HEK293 (cell line): ENCODE results near the gene UVSSA.

Source experiments
- CTCF ChIA-PET: fragments of 350-600 bp; formaldehyde crosslinking; extraction: SDS; loops from one replicate; lab custom pipeline; 2021; ENCODE audit warnings: antibody characterized with exemption; lab: Yijun Ruan, JAX
- POLR2A ChIA-PET: fragments of 300-600 bp; formaldehyde crosslinking; extraction: SDS; loops from one replicate; lab custom pipeline; 2020; ENCODE audit warnings: antibody characterized with exemption, inconsistent platforms; lab: Yijun Ruan, JAX
- H3K27ac ChIP-seq: fragments of 200-500 bp; sonication (Bioruptor generic); 2 replicates; pipeline ENCODE4 v1.5.1; 2014; ENCODE audit warnings: low read depth, low read length, control low read depth, inconsistent platforms; ENCODE audit errors: extremely low read depth
- H3K36me3 ChIP-seq, 2 experiments: fragments of 200-500 bp in 1 of 2; sonication (Bioruptor generic) in 1 of 2; 1 replicate in 1 of 2; 2 replicates in 1 of 2; pipeline ENCODE4 v1.5.1; 2014 to 2017; ENCODE audit warnings: inconsistent platforms in 2 of 2, low read length in 2 of 2; ENCODE audit not compliant: control insufficient read depth in 2 of 2, insufficient read depth in 1 of 2
- H3K4me1 ChIP-seq: fragments of 200-500 bp; sonication (Bioruptor generic); 2 replicates; pipeline ENCODE4 v1.5.1; 2014; ENCODE audit warnings: mild to moderate bottlenecking, low read length, inconsistent platforms; ENCODE audit not compliant: control insufficient read depth, insufficient read depth
- H3K4me3 ChIP-seq: 2 replicates; pipeline ENCODE4 v1.5.1; 2011; ENCODE audit warnings: low read depth, mild to moderate bottlenecking, control low read depth, low read length, moderate library complexity
- H3K9me3 ChIP-seq: fragments of 200-500 bp; sonication (Bioruptor generic); 2 replicates; pipeline ENCODE4 v1.5.1; 2014; ENCODE audit warnings: low read depth, low read length, inconsistent platforms; ENCODE audit not compliant: control insufficient read depth, insufficient read depth
- EGR2 ChIP-seq: fragments of 450-650 bp; formaldehyde crosslinking; IDR thresholded peaks from 2 replicates; pipeline ENCODE4 v1.5.1; 2016; ENCODE audit warnings: low read depth, missing biosample characterization, missing genetic modification characterization
- HIC1 ChIP-seq: fragments of 450-650 bp; formaldehyde crosslinking; IDR thresholded peaks from 2 replicates; pipeline ENCODE4 v1.5.1; 2016; ENCODE audit warnings: missing biosample characterization, missing genetic modification characterization
- HOXC10 ChIP-seq: sonication (generic); formaldehyde crosslinking; IDR thresholded peaks from 2 replicates; pipeline ENCODE4 v1.8.1; 2023; ENCODE audit warnings: mild to moderate bottlenecking, missing genetic modification reagents
- KLF1 ChIP-seq: fragments of 450-650 bp; formaldehyde crosslinking; IDR thresholded peaks from 2 replicates; pipeline ENCODE4 v1.5.1; 2016; ENCODE audit warnings: missing biosample characterization, missing genetic modification characterization
- PRDM6 ChIP-seq: fragments of 450-650 bp; formaldehyde crosslinking; IDR thresholded peaks from 2 replicates; pipeline ENCODE4 v1.5.1; 2017; ENCODE audit warnings: missing biosample characterization, missing genetic modification characterization
- RBAK ChIP-seq: fragments of 450-650 bp; formaldehyde crosslinking; IDR thresholded peaks from 2 replicates; pipeline ENCODE4 v1.5.1; 2016; ENCODE audit warnings: missing biosample characterization, missing genetic modification characterization
- ZNF10 ChIP-seq: fragments of 450-650 bp; formaldehyde crosslinking; IDR thresholded peaks from 2 replicates; pipeline ENCODE4 v1.5.1; 2017; ENCODE audit warnings: missing biosample characterization, missing genetic modification characterization
- ZNF19 ChIP-seq: fragments of 450-650 bp; formaldehyde crosslinking; IDR thresholded peaks from 2 replicates; pipeline ENCODE4; 2016; ENCODE audit warnings: missing biosample characterization, missing genetic modification characterization, low read depth
- ZNF214 ChIP-seq: fragments of 450-650 bp; formaldehyde crosslinking; IDR thresholded peaks from 2 replicates; pipeline ENCODE4 v1.5.1; 2017; ENCODE audit warnings: missing biosample characterization, mild to moderate bottlenecking, missing genetic modification characterization, borderline replicate concordance
- ZNF280D ChIP-seq: fragments of 450-650 bp; formaldehyde crosslinking; IDR thresholded peaks from 2 replicates; pipeline ENCODE4 v1.5.1; 2016; ENCODE audit warnings: missing biosample characterization, missing genetic modification characterization
- ZNF658 ChIP-seq: fragments of 450-650 bp; formaldehyde crosslinking; IDR thresholded peaks from 2 replicates; pipeline ENCODE4; 2016; ENCODE audit warnings: missing biosample characterization, missing genetic modification characterization
- ZSCAN23 ChIP-seq: fragments of 450-650 bp; formaldehyde crosslinking; IDR thresholded peaks from 2 replicates; pipeline ENCODE4 v1.5.1; 2016; ENCODE audit warnings: missing biosample characterization, missing genetic modification characterization
- TF ChIP-seq, protein P1 (sequence below): fragments of 450-650 bp; formaldehyde crosslinking; IDR thresholded peaks from 2 replicates; pipeline ENCODE4 v1.5.1; 2016; ENCODE audit warnings: missing biosample characterization, missing genetic modification characterization, borderline replicate concordance
- TF ChIP-seq, protein P2 (sequence below): fragments of 450-650 bp; formaldehyde crosslinking; IDR thresholded peaks from 2 replicates; pipeline ENCODE4 v1.5.0; 2017; ENCODE audit warnings: missing biosample characterization, missing genetic modification characterization, borderline replicate concordance

UVSSA gene

DNA sequence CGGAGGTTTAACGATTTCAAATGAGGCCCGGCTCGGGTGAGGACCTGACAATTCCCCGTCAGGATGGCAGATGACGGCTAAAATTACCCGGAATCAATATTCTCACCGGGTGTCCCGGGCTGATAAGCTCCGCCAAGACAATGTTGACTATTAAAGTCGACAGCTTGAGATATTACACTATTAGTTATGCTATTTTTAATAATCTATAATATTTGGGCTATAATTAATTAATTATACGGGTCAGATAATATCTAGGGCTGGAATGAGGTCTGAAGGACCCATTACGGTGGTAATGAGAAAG, 68.6 kb downstream of the UVSSA start:
- POLR2A ChIA-PET, result no interaction called here
- TF ChIP-seq, protein P1, sequence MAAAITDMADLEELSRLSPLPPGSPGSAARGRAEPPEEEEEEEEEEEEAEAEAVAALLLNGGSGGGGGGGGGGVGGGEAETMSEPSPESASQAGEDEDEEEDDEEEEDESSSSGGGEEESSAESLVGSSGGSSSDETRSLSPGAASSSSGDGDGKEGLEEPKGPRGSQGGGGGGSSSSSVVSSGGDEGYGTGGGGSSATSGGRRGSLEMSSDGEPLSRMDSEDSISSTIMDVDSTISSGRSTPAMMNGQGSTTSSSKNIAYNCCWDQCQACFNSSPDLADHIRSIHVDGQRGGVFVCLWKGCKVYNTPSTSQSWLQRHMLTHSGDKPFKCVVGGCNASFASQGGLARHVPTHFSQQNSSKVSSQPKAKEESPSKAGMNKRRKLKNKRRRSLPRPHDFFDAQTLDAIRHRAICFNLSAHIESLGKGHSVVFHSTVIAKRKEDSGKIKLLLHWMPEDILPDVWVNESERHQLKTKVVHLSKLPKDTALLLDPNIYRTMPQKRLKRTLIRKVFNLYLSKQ (tag by site-specific recombination), result no peak
- TF ChIP-seq ZNF19 (tag by site-specific recombination) (no peak), ZNF280D (tag by site-specific recombination) (no peak), PRDM6 (tag by site-specific recombination) (no peak), ZSCAN23 (no peak)
- CTCF ChIA-PET, result no interaction called here
- Histone ChIP-seq H3K27ac (no peak overlapping the region), H3K36me3 (no peaks in the 10 kb centered on the region), H3K4me3 (no peak overlapping the region), H3K4me1 (no peaks in the 10 kb centered on the region), H3K9me3 (no peaks in the 10 kb centered on the region)

DNA sequence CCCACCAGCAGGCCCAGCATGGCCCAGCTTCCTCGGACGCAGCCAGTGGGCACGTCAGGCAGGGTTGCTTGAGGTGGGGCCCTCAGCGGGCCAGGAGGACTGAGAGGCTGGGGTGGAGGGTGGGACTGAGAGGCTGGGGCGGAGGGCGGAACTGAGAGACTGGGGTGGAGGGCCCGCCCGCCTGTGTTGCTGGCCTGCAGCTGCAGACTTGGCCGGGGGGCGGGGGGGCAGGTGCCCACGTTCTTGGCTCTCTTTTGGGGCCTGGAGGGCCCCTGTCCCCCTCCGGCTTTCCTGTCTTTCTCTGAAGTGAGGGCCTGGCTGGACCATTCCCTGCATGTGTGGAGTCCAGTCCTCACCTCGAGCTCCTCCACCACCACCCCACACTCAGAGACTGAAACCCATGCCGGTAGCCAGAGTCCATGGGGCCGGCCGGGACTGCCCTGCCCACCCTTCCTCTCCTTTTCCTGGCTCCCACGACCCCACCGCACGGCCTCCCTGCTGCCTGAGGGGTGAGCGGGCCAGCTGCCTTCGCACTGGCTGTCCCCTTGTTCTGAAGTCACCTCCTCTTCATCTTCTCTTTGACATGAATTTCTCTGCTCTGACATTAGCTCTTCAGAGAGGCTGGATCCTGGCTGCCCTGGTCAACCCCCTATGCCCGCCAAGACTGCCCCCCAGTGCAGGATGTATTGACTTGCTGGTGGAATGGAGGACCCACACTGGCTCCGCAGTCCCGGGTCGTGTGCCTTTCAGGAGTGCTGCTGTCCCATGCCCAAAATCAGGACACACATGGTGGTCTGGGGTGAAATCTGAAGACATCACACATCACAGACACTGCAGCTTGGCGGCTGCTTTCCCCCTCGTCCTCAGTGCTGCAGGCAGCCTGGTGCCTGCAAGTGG, 69.3 kb downstream of the UVSSA start:
- TF ChIP-seq KLF1 (peak; percentile 51; the same call in 1 of the 2 replicates), ZNF658 (tag by site-specific recombination) (no peak)
- POLR2A ChIA-PET, result no interaction called here
- Histone ChIP-seq H3K4me3 (no peak overlapping the region), H3K27ac (no peak overlapping the region), H3K36me3 (no peaks in the 10 kb centered on the region), H3K4me1 (no peaks in the 10 kb centered on the region), H3K9me3 (no peaks in the 10 kb centered on the region)
- CTCF ChIA-PET, result interaction anchor here (0.6 kb wide), 1 partner anchor 48 kb away, joined by 4 read pairs; no protein-coding TSS in a partner anchor

GRCh38 chr4:1416948-1417260, 69.9 kb downstream of the UVSSA start:
- no peak overlapping the region for H3K27ac ChIP-seq
- TF ChIP-seq HIC1 (tag by site-specific recombination), result no peak
- TF ChIP-seq HOXC10 (CRISPR knock-in tag), result no peak
- no peak for TF ChIP-seq ZNF10
- no peak for TF ChIP-seq RBAK (tag by site-specific recombination)
- TF ChIP-seq EGR2 (tag by site-specific recombination), result no peak
- TF ChIP-seq, protein P2, sequence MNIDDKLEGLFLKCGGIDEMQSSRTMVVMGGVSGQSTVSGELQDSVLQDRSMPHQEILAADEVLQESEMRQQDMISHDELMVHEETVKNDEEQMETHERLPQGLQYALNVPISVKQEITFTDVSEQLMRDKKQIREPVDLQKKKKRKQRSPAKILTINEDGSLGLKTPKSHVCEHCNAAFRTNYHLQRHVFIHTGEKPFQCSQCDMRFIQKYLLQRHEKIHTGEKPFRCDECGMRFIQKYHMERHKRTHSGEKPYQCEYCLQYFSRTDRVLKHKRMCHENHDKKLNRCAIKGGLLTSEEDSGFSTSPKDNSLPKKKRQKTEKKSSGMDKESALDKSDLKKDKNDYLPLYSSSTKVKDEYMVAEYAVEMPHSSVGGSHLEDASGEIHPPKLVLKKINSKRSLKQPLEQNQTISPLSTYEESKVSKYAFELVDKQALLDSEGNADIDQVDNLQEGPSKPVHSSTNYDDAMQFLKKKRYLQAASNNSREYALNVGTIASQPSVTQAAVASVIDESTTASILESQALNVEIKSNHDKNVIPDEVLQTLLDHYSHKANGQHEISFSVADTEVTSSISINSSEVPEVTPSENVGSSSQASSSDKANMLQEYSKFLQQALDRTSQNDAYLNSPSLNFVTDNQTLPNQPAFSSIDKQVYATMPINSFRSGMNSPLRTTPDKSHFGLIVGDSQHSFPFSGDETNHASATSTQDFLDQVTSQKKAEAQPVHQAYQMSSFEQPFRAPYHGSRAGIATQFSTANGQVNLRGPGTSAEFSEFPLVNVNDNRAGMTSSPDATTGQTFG (tag by site-specific recombination), result no peak
- TF ChIP-seq ZNF214 (tag by site-specific recombination), result no peak
- TF ChIP-seq, all 188 proteins: peak for 0
- no peaks in the 10 kb centered on the region for H3K9me3 ChIP-seq
- H3K4me3 ChIP-seq, result no peak overlapping the region
- POLR2A ChIA-PET, result no interaction called here
- no peaks in the 10 kb centered on the region for H3K36me3 ChIP-seq
- CTCF ChIA-PET, result no interaction called here
- no peaks in the 10 kb centered on the region for H3K4me1 ChIP-seq
